ENCODE data around the gene DNAJC13.

DNA sequence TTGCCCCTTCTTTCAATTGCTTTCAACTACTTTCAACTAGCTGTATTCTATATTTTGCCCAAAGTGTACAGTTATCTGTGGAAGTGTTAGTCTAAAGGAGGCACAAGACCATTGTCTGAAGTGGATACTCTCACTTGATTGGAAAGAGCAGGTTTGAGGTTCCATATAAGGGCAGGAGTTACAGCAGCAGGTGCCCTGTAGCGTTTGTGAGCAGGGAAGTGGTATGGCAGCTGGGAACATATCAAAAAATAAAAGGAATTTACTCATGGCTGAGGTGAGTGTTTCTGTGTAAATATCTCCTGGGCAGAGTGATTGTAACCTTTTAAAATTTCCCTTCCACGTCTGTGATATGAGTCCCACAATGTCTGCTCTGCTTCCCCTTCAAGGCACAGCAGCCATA lies 38.5 kb upstream of the DNAJC13 start:
- TF ChIP-seq, protein P1, sequence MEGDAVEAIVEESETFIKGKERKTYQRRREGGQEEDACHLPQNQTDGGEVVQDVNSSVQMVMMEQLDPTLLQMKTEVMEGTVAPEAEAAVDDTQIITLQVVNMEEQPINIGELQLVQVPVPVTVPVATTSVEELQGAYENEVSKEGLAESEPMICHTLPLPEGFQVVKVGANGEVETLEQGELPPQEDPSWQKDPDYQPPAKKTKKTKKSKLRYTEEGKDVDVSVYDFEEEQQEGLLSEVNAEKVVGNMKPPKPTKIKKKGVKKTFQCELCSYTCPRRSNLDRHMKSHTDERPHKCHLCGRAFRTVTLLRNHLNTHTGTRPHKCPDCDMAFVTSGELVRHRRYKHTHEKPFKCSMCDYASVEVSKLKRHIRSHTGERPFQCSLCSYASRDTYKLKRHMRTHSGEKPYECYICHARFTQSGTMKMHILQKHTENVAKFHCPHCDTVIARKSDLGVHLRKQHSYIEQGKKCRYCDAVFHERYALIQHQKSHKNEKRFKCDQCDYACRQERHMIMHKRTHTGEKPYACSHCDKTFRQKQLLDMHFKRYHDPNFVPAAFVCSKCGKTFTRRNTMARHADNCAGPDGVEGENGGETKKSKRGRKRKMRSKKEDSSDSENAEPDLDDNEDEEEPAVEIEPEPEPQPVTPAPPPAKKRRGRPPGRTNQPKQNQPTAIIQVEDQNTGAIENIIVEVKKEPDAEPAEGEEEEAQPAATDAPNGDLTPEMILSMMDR (IDR thresholded peaks at IDR 0.05) = no peak
- no peak for TF ChIP-seq EP300 (IDR thresholded peaks at IDR 0.05)
- no peak for TF ChIP-seq POLR2A (IDR thresholded peaks at IDR 0.05)
